Amniotic stem cell (primary cell): Measurements from ENCODE around the gene HCN1.
"Not testable (repeated sequence)": the region's sequence is repeated elsewhere in the genome, so short reads cannot be mapped to it uniquely, and the experiment has no call there.

Experiments used
- DNase-seq: peaks from one replicate; lab custom pipeline; 2025; lab: John Stamatoyannopoulos, UW

Gene HCN1

GRCh38 chr5:45414620-45415573 is 281.3 kb downstream of the HCN1 start:
- DNase-seq: no peak

- no peak for DNase-seq
Observed at GRCh38 chr5:45411971-45412612, 284.1 kb downstream of the HCN1 start.

- no peak for DNase-seq
Observed at GRCh38 chr5:45410304-45410995, 285.7 kb downstream of the HCN1 start.

- DNase-seq: no peak
Observed at GRCh38 chr5:45408067-45408466, 288.1 kb downstream of the HCN1 start.

DNA sequence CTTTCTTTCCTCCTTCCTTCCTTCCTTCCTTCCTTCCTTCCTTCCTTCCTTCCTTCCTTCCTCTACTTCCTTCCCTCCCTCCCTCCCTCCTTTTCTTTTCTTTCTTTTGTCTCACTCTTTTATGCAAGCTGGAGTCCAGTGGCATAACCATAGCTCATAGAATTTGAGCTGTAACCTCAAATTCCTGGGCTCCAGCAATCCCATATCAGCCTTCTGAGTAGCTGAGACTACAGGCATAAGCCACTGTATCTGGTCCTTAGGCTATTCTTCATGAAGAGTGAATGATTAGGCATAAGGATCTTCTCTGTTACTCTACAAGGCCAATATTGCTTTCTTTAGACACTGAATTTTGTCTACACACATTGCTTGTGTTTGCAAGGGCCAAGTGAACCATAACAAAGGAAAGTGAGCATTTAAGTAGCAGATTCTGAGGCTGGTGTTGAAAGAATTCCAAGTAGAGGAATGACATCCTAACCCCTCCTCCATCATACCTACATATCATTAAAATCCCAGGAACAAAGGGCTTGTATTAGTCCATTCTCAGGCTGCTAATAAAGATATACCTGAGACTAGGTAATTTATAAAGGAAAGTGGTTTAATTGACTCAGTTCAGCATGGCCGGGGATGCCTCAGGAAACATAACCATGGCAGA is 293.2 kb downstream of the HCN1 start:
- DNase-seq: no peak

GRCh38 chr5:45399041-45399440 is 297.1 kb downstream of the HCN1 start:
- DNase-seq: no peak

GRCh38 chr5:45385321-45386058 is 310.7 kb downstream of the HCN1 start:
- DNase-seq: no peak

DNA sequence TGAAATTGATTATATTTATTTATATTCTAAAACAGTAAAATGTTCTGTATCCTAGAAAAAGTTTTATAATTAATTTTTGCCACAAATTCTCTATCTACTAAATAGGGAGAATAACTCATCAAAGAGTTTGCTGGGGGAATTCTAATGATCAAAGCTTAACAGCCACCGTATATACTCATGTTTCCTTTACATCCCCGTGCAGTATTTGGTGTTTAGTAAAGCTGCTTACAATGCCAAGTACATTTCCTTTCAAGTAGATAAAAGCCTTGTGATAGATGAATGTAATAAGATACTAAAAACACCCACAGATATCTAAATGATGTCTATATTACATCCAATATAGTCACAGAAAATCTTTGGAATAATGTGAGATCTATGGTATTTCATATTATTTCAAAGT is 312.2 kb downstream of the HCN1 start:
- no peak for DNase-seq

DNA sequence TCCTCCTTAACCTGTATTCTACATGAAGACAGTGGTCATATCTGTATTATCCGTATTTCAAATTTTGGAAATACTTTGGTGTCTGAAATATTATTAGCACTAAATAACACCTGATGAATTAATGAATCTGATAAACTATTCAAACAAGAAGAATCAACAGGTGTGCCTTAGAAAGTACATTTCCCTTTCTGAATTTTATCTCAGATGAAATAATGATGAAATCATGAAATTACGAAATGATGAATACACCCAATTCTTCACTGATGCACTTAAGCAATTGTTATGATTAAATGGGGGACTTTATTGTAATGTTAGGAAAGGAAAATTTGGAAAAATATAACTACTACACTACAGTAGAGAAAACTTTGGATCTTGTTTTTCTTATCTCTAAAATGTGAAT is 313.6 kb downstream of the HCN1 start:
- no peak for DNase-seq

DNA sequence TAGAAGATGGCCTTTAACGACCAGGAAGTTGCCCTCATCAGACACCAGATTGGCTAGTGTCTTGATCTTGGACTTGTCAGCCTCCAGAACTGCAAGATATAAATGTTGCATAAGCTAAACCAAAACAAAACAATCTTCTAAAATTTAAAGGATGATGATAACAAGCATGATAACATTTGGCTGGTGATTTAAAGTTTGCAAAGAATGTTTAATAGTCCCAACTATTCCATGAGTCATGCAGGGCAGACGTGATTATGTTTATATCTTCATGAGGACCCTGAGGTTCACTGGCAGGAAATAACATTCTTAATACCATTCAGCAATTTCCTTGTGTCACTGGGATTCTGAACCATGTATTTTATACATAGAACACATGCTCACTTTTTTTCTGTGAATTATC is 319.8 kb downstream of the HCN1 start:
- no peak for DNase-seq

DNA sequence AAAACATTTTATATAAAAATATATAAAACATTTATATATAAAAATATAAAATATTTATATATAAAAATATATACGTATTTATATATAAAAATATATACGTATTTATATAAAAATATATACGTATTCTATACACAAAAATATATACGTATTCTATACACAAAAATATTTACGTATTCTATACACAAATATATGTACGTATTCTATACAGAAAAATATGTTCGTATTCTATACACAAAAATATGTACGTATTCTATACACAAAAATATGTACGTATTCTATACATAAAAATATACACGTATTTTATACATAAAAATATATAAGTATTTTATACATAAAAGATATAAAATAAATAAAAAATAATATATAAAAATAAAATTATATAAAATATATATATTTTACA is 323.6 kb downstream of the HCN1 start:
- no peak for DNase-seq

GRCh38 chr5:45371423-45371822 is 324.8 kb downstream of the HCN1 start:
- not testable (repeated sequence) for DNase-seq

- no peak for DNase-seq
Observed at GRCh38 chr5:45355189-45355992, 340.8 kb downstream of the HCN1 start.

GRCh38 chr5:45336464-45336863 is 359.7 kb downstream of the HCN1 start:
- no peak for DNase-seq

DNA sequence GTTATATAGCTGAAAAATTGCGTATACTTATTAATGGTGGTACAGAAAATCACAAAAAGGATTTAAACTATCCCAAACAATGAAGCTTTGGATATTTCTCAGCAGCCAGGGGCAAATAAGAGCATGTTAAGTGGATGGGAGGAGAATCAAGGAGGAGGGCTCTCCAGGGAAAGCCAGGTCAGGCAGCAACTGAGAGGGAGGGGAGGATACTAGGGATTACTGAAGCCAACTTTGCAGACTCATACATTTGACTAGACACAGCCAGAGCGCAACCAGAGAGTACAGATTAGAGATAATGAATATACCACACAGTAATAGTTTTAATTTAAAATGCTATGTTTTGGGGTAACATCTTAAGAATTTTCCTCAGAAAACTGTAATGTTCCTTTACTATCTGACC is 360.2 kb downstream of the HCN1 start:
- DNase-seq: no peak

DNA sequence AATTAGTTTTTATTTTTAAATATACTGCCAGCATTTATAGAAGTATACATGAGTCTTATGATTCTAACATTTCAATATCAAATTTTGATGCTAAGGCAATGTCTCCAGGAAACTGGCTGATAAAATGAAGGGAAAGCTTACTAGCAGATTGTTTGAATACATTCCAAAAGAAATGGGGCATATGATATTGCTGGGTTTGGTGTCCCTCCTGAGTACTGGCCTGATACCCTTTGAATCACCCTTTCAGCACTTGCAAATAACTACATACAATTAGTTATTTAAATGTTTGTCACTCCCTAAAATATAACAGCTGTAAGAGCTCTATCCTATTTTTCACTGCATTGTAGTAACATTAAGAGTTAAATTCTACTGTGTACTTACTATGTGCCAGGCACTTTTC is 360.8 kb downstream of the HCN1 start:
- no peak for DNase-seq

- no peak for DNase-seq
Observed at GRCh38 chr5:45334939-45335338, 361.2 kb downstream of the HCN1 start.

- not testable (repeated sequence) for DNase-seq
Observed at GRCh38 chr5:45312627-45313026, 383.6 kb downstream of the HCN1 start.

DNA sequence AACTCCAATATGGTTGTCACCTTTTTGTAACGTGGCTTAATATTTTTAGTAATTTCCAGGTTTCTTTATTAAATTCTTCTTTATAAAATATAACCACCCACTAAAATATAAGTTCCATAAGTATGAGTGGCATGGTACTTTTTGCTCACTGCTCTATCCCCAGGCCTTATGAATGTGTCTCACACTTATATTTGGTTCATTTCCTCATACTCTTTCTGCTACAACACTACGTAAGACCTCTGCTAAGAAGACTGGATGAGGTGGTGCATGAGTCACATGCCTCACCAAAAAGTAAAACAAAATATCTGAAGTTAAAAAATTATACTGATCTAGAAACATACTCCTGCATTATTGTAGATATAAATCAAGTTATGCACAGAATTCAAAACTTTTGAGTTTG is 400.9 kb downstream of the HCN1 start:
- no peak for DNase-seq

DNA sequence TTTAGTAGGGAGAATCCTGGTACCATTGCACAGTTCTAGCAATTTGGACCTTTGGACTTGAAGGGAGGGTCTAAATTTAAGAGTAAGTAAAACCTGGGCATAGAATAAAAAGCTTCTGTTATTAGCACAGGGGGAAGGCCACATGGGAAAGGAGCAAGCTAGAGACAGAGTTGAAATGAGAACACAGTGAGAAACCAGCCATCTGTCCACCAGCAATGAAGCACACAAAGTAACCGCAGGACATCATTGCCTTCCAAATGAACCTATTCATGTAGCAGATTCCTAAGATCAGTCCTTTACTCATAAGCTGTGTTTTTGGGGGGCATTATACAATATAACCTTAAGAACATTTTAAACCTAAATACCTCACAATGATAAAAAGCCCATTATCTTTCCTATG is 407.4 kb downstream of the HCN1 start:
- no peak for DNase-seq

GRCh38 chr5:45284436-45284835 is 411.7 kb downstream of the HCN1 start:
- DNase-seq: no peak
